Lung (tissue), 12 donors: ENCODE measurements around the gene INPP4B. TPM values are rescaled to one million over a fixed set of nuclear protein-coding genes. Genes with fewer than 3 reads are reported as not detected.

Source experiments
- ATAC-seq: fragments of 200-7000 bp; cut with Tn5 transposase; one replicate; pipeline ENCODE4 v1.9.1; 2020; ENCODE audit warnings: moderate number of reproducible peaks; ENCODE audit not compliant: insufficient read depth, low FRiP score
- DNase-seq, 3 donors: peaks; one replicate each; pipeline ENCODE4 v3.0.0-alpha.2; 2013 to 2017
- H3K27ac ChIP-seq, 2 donors: one replicate each; pipeline ENCODE4 v1.5.1; 2013; ENCODE audit warnings: mild to moderate bottlenecking in 2 of 2, moderate library complexity in 2 of 2, control low read depth in 1 of 2, inconsistent platforms in 1 of 2, low read depth in 1 of 2, low read length in 1 of 2
- H3K27me3 ChIP-seq, 3 donors: one replicate each; pipeline ENCODE4 v1.5.1; 2013; ENCODE audit warnings: low read length in 2 of 3; ENCODE audit not compliant: control insufficient read depth in 3 of 3, insufficient read depth in 3 of 3
- H3K36me3 ChIP-seq, 4 donors: one replicate each; pipeline ENCODE4 v1.5.1; 2013; ENCODE audit warnings: low read length in 4 of 4, mild to moderate bottlenecking in 1 of 4, moderate library complexity in 1 of 4; ENCODE audit not compliant: control insufficient read depth in 4 of 4, insufficient read depth in 4 of 4
- H3K4me1 ChIP-seq, 5 donors: one replicate each; pipeline ENCODE4 v1.5.1; 2013; ENCODE audit warnings: low read length in 5 of 5, mild to moderate bottlenecking in 2 of 5, moderate library complexity in 1 of 5; ENCODE audit not compliant: control insufficient read depth in 5 of 5, insufficient read depth in 5 of 5
- H3K4me3 ChIP-seq: one replicate; pipeline ENCODE4 v1.5.1; 2013; ENCODE audit warnings: mild to moderate bottlenecking, control low read depth, moderate library complexity
- H3K9ac ChIP-seq, 2 donors: one replicate each; pipeline ENCODE4 v1.5.1; 2013; ENCODE audit warnings: low read length in 2 of 2, control low read depth in 1 of 2; ENCODE audit not compliant: insufficient read depth in 1 of 2
- H3K9me3 ChIP-seq, 4 donors: one replicate each; pipeline ENCODE4 v1.5.1; 2013; ENCODE audit warnings: low read length in 3 of 4, mild to moderate bottlenecking in 1 of 4, moderate library complexity in 1 of 4; ENCODE audit not compliant: control insufficient read depth in 4 of 4, insufficient read depth in 3 of 4
- CTCF ChIP-seq: IDR thresholded peaks from 2 replicates; pipeline ENCODE4 v1.5.1; 2012; ENCODE audit warnings: mild to moderate bottlenecking; ENCODE audit errors: control extremely low read depth, extremely low read depth
- WGBS, 2 donors: extraction: QIAGEN DNeasy Blood & Tissue Kit; methylation state at CpG; one replicate each; pipeline ENCODE4 v1.1.7; 2013; 5-methylcytosine and 5-hydroxymethylcytosine counted together
- polyA plus RNA-seq, 2 donors: library from polyadenylated mRNA; stranded (reverse); fragments of 200-250 nt; gene quantifications; one replicate each; pipeline ENCODE4 v1.2.1, GENCODE V29; 2013
- total RNA-seq, 2 donors: library from RNA; depleted of rRNA in 1 of 2; stranded (reverse); fragments of >200 nt in 1 of 2; gene quantifications; one replicate each; pipeline ENCODE4 v1.2.1, GENCODE V29; 2014 to 2021
- donor health status: control.
- donor health status: control.
- donor health status: Bipolar disorder and iron deficiency.
- donor health status: healthy.
- donor health status: DM: yes; HTN: yes; CAD: no.

Gene INPP4B
- total and polyA plus RNA-seq, 4 donors, result 2.4 to 32.6 (median 5.6) TPM

GRCh38 chr4:142267101-142267500 is 579.0 kb downstream of the INPP4B start:
- H3K9me3 ChIP-seq, result no peaks in the 10 kb centered on the region
- no peak for ATAC-seq
- no peak overlapping the region for H3K4me3 ChIP-seq
- no peak overlapping the region for H3K9ac ChIP-seq
- no peaks in the 10 kb centered on the region for H3K36me3 ChIP-seq
- peak overlapping the region in 1 of 2 donors; percentile 33 for H3K27ac ChIP-seq
- WGBS, 2 donors, result 73 to 87% methylated on average over 3 of the region's 3 CpGs
- no peaks in the 10 kb centered on the region for H3K27me3 ChIP-seq
- no peak for TF ChIP-seq CTCF
- no peak for DNase-seq
- peaks cover 0 to 8% (median 0%) of the 10 kb centered on the region in 5 donors for H3K4me1 ChIP-seq

GRCh38 chr4:142265946-142266345 is 580.2 kb downstream of the INPP4B start:
- 90 to 93% methylated on average over 2 of the region's 2 CpGs for WGBS, 2 donors
- Histone ChIP-seq H3K4me1 (peaks cover 0 to 8% (median 0%) of the 10 kb centered on the region in 5 donors), H3K27ac (peak overlapping the region in 1 of 2 donors; percentile 93), H3K4me3 (no peak overlapping the region), H3K27me3 (no peaks in the 10 kb centered on the region), H3K9ac (no peak overlapping the region), H3K36me3 (no peaks in the 10 kb centered on the region), H3K9me3 (no peaks in the 10 kb centered on the region)
- DNase-seq (no peak), ATAC-seq (no peak)
- TF ChIP-seq CTCF, result no peak

GRCh38 chr4:142265536-142265935 is 580.6 kb downstream of the INPP4B start:
- 47 to 72% methylated on average over 3 of the region's 3 CpGs for WGBS, 2 donors
- Histone ChIP-seq H3K9me3 (no peaks in the 10 kb centered on the region), H3K4me1 (peaks cover 0 to 8% (median 0%) of the 10 kb centered on the region in 5 donors), H3K27me3 (no peaks in the 10 kb centered on the region), H3K27ac (peak overlapping the region in 1 of 2 donors; percentile 93), H3K36me3 (no peaks in the 10 kb centered on the region), H3K4me3 (no peak overlapping the region), H3K9ac (no peak overlapping the region)
- TF ChIP-seq CTCF, result no peak
- DNase-seq (peak in 1 of 3 donors; percentile 50), ATAC-seq (no peak)

GRCh38 chr4:142264961-142265360 is 581.1 kb downstream of the INPP4B start:
- Histone ChIP-seq H3K9me3 (no peaks in the 10 kb centered on the region), H3K4me1 (peaks cover 0 to 8% (median 0%) of the 10 kb centered on the region in 5 donors), H3K27ac (peak overlapping the region; percentile 67 to 82), H3K36me3 (no peaks in the 10 kb centered on the region), H3K4me3 (no peak overlapping the region), H3K27me3 (no peaks in the 10 kb centered on the region), H3K9ac (no peak overlapping the region)
- WGBS, 2 donors, result 72 to 76% methylated on average over 2 of the region's 2 CpGs
- TF ChIP-seq CTCF, result no peak
- ATAC-seq (no peak), DNase-seq (peak; percentile 49 to 94 (median 92))
